ENCODE data around the gene RRP12. TPM values are rescaled to one million over a fixed set of nuclear protein-coding genes. Genes with fewer than 3 reads are reported as not detected.

RRP12 gene
- total and polyA plus RNA-seq, 2 of the 4 experiments (the other 2 are of a cell fraction) = 21.5 to 23.3 TPM

DNA sequence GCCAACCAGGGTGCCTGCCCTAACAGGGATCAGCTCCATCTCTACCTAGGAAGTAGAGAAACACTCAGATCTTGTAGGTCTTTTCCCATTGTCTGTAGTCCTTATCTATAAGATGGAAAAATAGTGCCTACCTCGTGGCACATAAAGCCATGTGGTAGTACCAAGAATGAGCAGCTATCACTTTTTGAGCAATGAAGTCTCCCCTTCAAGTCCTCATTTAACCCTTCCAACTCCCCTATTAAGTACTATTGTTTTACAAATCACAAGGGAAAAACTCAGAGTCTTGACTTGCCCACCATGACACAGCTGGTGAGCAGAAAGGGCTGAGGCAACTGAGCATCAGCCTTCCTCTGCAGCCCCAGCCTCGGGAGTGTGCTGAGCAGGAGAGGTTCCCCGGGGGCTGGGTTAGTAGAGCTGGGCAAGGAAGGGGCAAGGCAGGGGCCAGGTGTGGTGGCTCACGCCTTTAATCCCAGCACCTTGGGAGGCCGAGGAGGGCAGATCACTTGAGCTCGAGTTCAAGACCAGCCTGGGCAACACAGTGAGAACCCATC is 69.9 kb downstream of the RRP12 start:
- no peak overlapping the region for H2AFZ ChIP-seq (replicated peaks; ENCODE audit: low read length, poor library complexity)
- no peak overlapping the region for H2BK5ac ChIP-seq (ENCODE audit: low read depth, low read length, poor library complexity, severe bottlenecking)
- H3K4ac ChIP-seq (ENCODE audit: low read depth, low read length) = no peak overlapping the region
- H3K79me1 ChIP-seq (ENCODE audit: low read depth in 1 of 2, low read length in 2 of 2) = peaks cover 15 to 35% of the 10 kb centered on the region in 2 experiments
- TF ChIP-seq FOS (IDR thresholded peaks at IDR 0.05; ENCODE audit: low read depth, low read length) (no peak), SMC3 (IDR thresholded peaks at IDR 0.05; ENCODE audit: low read depth, low read length) (no peak), RFX5 (IDR thresholded peaks at IDR 0.05; ENCODE audit: low read depth, low read length) (no peak), ELK1 (IDR thresholded peaks at IDR 0.05; ENCODE audit: borderline replicate concordance, low read depth, low read length) (no peak), NFE2L2 (IDR thresholded peaks at IDR 0.05; ENCODE audit: low read depth, low read length) (no peak), MXI1 (IDR thresholded peaks at IDR 0.05; ENCODE audit: borderline replicate concordance, low read depth, low read length) (no peak), CTCF (conservative IDR thresholded peaks at IDR 0.05; ENCODE audit: low read depth, low read length) (no peak), MAFK (IDR thresholded peaks at IDR 0.05; ENCODE audit: low read depth, low read length) (no peak)
- dilution Hi-C loops (cut with HindIII; ENCODE audit: low sequenced_read_pairs, unreplicated experiment) (no loop called here), in situ Hi-C loops (cut with MboI; ENCODE audit: low sequenced_read_pairs) (no loop called here), intact Hi-C loops (cut with micrococcal nuclease) (no loop called here)
- no peak overlapping the region for H3K9ac ChIP-seq (ENCODE audit: low read depth, low read length)
- H2AK5ac ChIP-seq (ENCODE audit: low read depth, low read length) = no peak overlapping the region
- no peak overlapping the region for H3K4me2 ChIP-seq (ENCODE audit: low read depth, low read length)
- no peaks in the 10 kb centered on the region for H3K36me3 ChIP-seq (ENCODE audit: control insufficient read depth, insufficient read depth, low read length)
- H3K56ac ChIP-seq (ENCODE audit: extremely low read depth, insufficient read depth, low read length) = no peak overlapping the region
- no peak overlapping the region for H3K4me3 ChIP-seq (ENCODE audit: insufficient read depth, low read depth, low read length)
- ChIA-PET CTCF (interaction anchor here (0.6 to 3.5 kb wide), 4 partner anchors 52 to 258 kb away, joined by 3 to 23 read pairs (median 4); no protein-coding TSS in a partner anchor), POLR2A (ENCODE audit: unreplicated experiment) (no interaction called here)
- peak overlapping the region; percentile 69; the same call in 1 of the 2 replicates for H3K23ac ChIP-seq (ENCODE audit: low read depth, low read length)
- no peak overlapping the region for H2AK9ac ChIP-seq (replicated peaks; ENCODE audit: low read depth, low read length, poor library complexity)
- WGBS, 2 experiments (ENCODE audit: extremely low coverage in 2 of 2, insufficient read length in 1 of 2) = no CpG with 5 or more reads among the region's 6 CpGs
- H2BK15ac ChIP-seq (ENCODE audit: low read depth, low read length) = no peak overlapping the region
- peaks cover 3% of the 10 kb centered on the region; the same call in 1 of the 2 replicates for H3K27me3 ChIP-seq (ENCODE audit: control insufficient read depth, insufficient read depth, low read length)
- H3K18ac ChIP-seq (ENCODE audit: low read depth, low read length) = no peak overlapping the region
- no peak overlapping the region for H3K14ac ChIP-seq (replicated peaks; ENCODE audit: low read depth, low read length)
- H2BK120ac ChIP-seq (ENCODE audit: low read depth, low read length) = no peak overlapping the region
- no peaks in the 10 kb centered on the region for H4K20me1 ChIP-seq (ENCODE audit: insufficient read depth, low read length)
- H4K8ac ChIP-seq (ENCODE audit: low read depth in 2 of 2, low read length in 2 of 2) = no peak overlapping the region
- H4K91ac ChIP-seq (ENCODE audit: insufficient read depth, low read depth, low read length) = no peak overlapping the region
- BruUV-seq (replicated peaks) = no TSS peak
- no peak overlapping the region for H3K27ac ChIP-seq (ENCODE audit: insufficient read depth, low read length)
- H3K4me1 ChIP-seq (ENCODE audit: control insufficient read depth, insufficient read depth, low read length) = peaks cover 16% of the 10 kb centered on the region
- no peak overlapping the region for H2BK20ac ChIP-seq (ENCODE audit: low read depth, low read length)
- no peaks in the 10 kb centered on the region; the same call in 1 of the 2 replicates for H3K9me1 ChIP-seq (ENCODE audit: insufficient read depth, low read length)
- ATAC-seq (ENCODE audit: low read depth) = no peak
- H4K5ac ChIP-seq (ENCODE audit: low read depth, low read length) = no peak overlapping the region
- H3K9me3 ChIP-seq (ENCODE audit: control insufficient read depth, insufficient read depth, low read length) = no peaks in the 10 kb centered on the region
- DNase-seq = no peak

Measured in IMR-90 (cell line).